ENCODE data around the gene NUDT7. TPM values are rescaled to one million over a fixed set of nuclear protein-coding genes. Genes with fewer than 3 reads are reported as not detected.

The NUDT7 gene
- total and polyA plus RNA-seq, 4 donors = 6.8 to 18.3 (median 9.9) TPM

DNA sequence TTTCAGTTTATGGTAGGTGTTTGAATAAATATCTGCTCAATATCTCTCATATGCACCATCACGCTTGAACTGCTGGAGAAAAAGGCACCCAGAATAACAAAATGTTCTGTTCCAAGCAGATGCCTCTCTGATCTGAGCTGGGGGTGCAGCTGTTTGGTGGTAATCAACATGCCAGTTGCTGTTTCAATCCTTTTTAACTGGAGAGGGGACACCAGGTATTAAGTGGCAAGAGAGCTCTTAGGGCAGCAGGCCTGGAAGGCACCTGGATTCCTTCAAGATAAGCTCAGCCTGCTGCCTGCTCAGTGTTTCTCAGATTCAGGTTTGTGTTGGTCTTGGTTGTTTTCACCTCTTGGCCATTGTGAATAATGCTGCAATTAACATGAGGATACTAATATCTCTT, 38.9 kb downstream of the NUDT7 start:
- Histone ChIP-seq H3K36me3 (ENCODE audit: control insufficient read depth in 4 of 4, insufficient read depth in 4 of 4, low read length in 4 of 4) (no peaks in the 10 kb centered on the region), H3K27me3 (ENCODE audit: control insufficient read depth in 3 of 3, insufficient read depth in 3 of 3, low read length in 2 of 3) (no peaks in the 10 kb centered on the region), H3K27ac (ENCODE audit: low read depth in 1 of 2, low read length in 1 of 2) (no peak overlapping the region), H3K9ac (ENCODE audit: insufficient read depth in 1 of 2, low read length in 2 of 2) (no peak overlapping the region), H3K4me3 (no peak overlapping the region), H3K9me3 (ENCODE audit: control insufficient read depth in 4 of 4, insufficient read depth in 3 of 4, low read length in 3 of 4) (no peaks in the 10 kb centered on the region), H3K4me1 (ENCODE audit: control insufficient read depth in 5 of 5, insufficient read depth in 5 of 5, low read length in 5 of 5) (peaks cover 3 to 24% (median 11%) of the 10 kb centered on the region in 5 donors)
- ATAC-seq (ENCODE audit: insufficient read depth, low FRiP score) = no peak
- TF ChIP-seq, protein P1, sequence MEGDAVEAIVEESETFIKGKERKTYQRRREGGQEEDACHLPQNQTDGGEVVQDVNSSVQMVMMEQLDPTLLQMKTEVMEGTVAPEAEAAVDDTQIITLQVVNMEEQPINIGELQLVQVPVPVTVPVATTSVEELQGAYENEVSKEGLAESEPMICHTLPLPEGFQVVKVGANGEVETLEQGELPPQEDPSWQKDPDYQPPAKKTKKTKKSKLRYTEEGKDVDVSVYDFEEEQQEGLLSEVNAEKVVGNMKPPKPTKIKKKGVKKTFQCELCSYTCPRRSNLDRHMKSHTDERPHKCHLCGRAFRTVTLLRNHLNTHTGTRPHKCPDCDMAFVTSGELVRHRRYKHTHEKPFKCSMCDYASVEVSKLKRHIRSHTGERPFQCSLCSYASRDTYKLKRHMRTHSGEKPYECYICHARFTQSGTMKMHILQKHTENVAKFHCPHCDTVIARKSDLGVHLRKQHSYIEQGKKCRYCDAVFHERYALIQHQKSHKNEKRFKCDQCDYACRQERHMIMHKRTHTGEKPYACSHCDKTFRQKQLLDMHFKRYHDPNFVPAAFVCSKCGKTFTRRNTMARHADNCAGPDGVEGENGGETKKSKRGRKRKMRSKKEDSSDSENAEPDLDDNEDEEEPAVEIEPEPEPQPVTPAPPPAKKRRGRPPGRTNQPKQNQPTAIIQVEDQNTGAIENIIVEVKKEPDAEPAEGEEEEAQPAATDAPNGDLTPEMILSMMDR (IDR thresholded peaks at IDR 0.05; ENCODE audit: control extremely low read depth, extremely low read depth) = no peak
- WGBS, 2 donors = 70 to 78% methylated on average over 1 of the region's 1 CpG
- DNase-seq = peak in 1 of 3 donors; percentile 38

DNA sequence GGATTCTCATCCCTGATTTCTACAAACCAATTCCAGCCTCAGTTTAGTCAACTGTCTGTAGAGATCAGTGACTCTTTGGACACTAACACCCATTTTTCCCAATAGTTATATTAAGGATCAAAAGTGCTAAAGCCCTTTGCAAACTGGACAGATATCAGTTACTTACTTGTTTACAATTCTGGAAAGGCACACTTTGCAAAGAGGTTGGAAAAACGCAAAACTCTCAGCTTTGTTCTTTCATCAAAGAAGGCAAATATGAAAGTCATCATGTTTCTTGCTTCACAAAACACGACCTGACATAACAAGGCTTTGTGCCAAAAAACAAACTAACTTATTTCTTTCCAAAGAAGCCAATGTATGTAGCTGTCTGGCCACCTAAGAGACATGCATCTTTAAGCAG, 39.9 kb downstream of the NUDT7 start:
- Histone ChIP-seq H3K36me3 (ENCODE audit: control insufficient read depth in 4 of 4, insufficient read depth in 4 of 4, low read length in 4 of 4) (no peaks in the 10 kb centered on the region), H3K4me3 (no peak overlapping the region), H3K9me3 (ENCODE audit: control insufficient read depth in 4 of 4, insufficient read depth in 3 of 4, low read length in 3 of 4) (no peaks in the 10 kb centered on the region), H3K9ac (ENCODE audit: insufficient read depth in 1 of 2, low read length in 2 of 2) (no peak overlapping the region), H3K27ac (ENCODE audit: low read depth in 1 of 2, low read length in 1 of 2) (no peak overlapping the region), H3K4me1 (ENCODE audit: control insufficient read depth in 5 of 5, insufficient read depth in 5 of 5, low read length in 5 of 5) (peaks cover 3 to 24% (median 11%) of the 10 kb centered on the region in 5 donors), H3K27me3 (ENCODE audit: control insufficient read depth in 3 of 3, insufficient read depth in 3 of 3, low read length in 2 of 3) (no peaks in the 10 kb centered on the region)
- TF ChIP-seq, protein P1 (IDR thresholded peaks at IDR 0.05; ENCODE audit: control extremely low read depth, extremely low read depth) = no peak
- WGBS, 2 donors = 28 to 68% methylated on average over 2 of the region's 2 CpGs
- no peak for ATAC-seq (ENCODE audit: insufficient read depth, low FRiP score)
- DNase-seq = peak in 2 of 3 donors; percentile 49 to 60

DNA sequence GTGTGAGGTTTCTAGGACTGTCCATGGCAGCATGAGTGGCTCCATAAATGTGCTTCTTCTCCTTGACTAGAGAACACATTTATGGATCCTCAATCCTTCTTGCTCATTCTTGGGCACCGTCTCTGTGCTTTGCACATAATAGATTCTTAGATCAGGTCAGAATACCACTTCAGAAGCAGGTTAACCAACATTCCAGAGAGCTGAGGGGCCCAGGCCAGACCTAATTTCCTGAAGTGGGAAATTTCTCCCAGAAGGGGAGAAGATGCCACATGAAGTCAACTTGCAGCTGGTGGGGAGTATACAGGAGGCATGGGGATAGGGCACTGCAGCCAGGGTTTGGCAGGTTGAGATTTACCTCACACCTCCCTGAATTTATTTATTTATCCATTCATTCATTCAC, 41.7 kb downstream of the NUDT7 start:
- ATAC-seq (ENCODE audit: insufficient read depth, low FRiP score) = peak; percentile 14
- Histone ChIP-seq H3K27me3 (ENCODE audit: control insufficient read depth in 3 of 3, insufficient read depth in 3 of 3, low read length in 2 of 3) (no peaks in the 10 kb centered on the region), H3K4me3 (no peak overlapping the region), H3K9ac (ENCODE audit: insufficient read depth in 1 of 2, low read length in 2 of 2) (no peak overlapping the region), H3K9me3 (ENCODE audit: control insufficient read depth in 4 of 4, insufficient read depth in 3 of 4, low read length in 3 of 4) (no peaks in the 10 kb centered on the region), H3K27ac (ENCODE audit: low read depth in 1 of 2, low read length in 1 of 2) (peak overlapping the region in 1 of 2 donors; percentile 32), H3K4me1 (ENCODE audit: control insufficient read depth in 5 of 5, insufficient read depth in 5 of 5, low read length in 5 of 5) (peaks cover 3 to 24% (median 11%) of the 10 kb centered on the region in 5 donors), H3K36me3 (ENCODE audit: control insufficient read depth in 4 of 4, insufficient read depth in 4 of 4, low read length in 4 of 4) (no peaks in the 10 kb centered on the region)
- DNase-seq = peak; percentile 48 to 68 (median 57)
- 65 to 83% methylated on average over 1 of the region's 1 CpG for WGBS, 2 donors
- TF ChIP-seq, protein P1 (IDR thresholded peaks at IDR 0.05; ENCODE audit: control extremely low read depth, extremely low read depth) = no peak

DNA sequence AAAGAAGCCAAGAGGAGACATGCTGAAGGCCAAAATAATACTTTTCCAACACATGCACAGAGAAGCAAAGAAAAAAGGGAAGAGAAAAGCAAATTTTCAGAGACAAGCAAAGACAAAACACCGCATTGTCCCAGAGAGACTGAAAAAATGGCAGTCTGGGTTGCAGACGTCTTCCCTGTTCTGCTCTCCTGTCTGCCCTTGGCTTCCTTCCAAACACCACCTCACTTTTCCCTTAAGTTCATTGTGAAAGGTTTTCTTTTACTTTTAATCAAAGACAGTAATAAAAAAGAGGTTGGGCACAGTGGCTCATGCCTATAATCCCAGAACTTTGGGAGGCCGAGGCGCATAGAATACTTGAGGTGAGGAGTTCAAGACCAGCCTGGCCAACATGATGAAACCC, 44.9 kb downstream of the NUDT7 start:
- no peak overlapping the region for H3K9ac ChIP-seq (ENCODE audit: insufficient read depth in 1 of 2, low read length in 2 of 2)
- no peaks in the 10 kb centered on the region for H3K36me3 ChIP-seq (ENCODE audit: control insufficient read depth in 4 of 4, insufficient read depth in 4 of 4, low read length in 4 of 4)
- TF ChIP-seq, protein P1 (IDR thresholded peaks at IDR 0.05; ENCODE audit: control extremely low read depth, extremely low read depth) = no peak
- no peak overlapping the region for H3K4me3 ChIP-seq
- 63 to 66% methylated on average over 4 of the region's 4 CpGs for WGBS, 2 donors
- no peaks in the 10 kb centered on the region for H3K27me3 ChIP-seq (ENCODE audit: control insufficient read depth in 3 of 3, insufficient read depth in 3 of 3, low read length in 2 of 3)
- DNase-seq (no peak), ATAC-seq (ENCODE audit: insufficient read depth, low FRiP score) (no peak)
- H3K27ac ChIP-seq (ENCODE audit: low read depth in 1 of 2, low read length in 1 of 2) = no peak overlapping the region
- peaks cover 3 to 16% (median 7%) of the 10 kb centered on the region in 5 donors for H3K4me1 ChIP-seq (ENCODE audit: control insufficient read depth in 5 of 5, insufficient read depth in 5 of 5, low read length in 5 of 5)
- H3K9me3 ChIP-seq (ENCODE audit: control insufficient read depth in 4 of 4, insufficient read depth in 3 of 4, low read length in 3 of 4) = no peaks in the 10 kb centered on the region
